H1 (cell line): ENCODE results near the gene CASS4. TPM values are rescaled to one million over a fixed set of nuclear protein-coding genes. Genes with fewer than 3 reads are reported as not detected.

Source experiments
- CREB1 ChIP-seq: IDR thresholded peaks from 2 replicates; pipeline ENCODE4 v1.6.1; 2012; ENCODE audit warnings: inconsistent platforms
- JUND ChIP-seq: IDR thresholded peaks from 2 replicates; pipeline ENCODE4 v1.6.1; 2011; ENCODE audit warnings: mild to moderate bottlenecking, improper control_type of control experiment, low read length
- MAFK ChIP-seq: IDR thresholded peaks from 2 replicates; pipeline ENCODE4 v1.6.1; 2012; ENCODE audit warnings: low read depth, mild to moderate bottlenecking, improper control_type of control experiment, low read length
- polyA plus RNA-seq, 7 experiments: library from polyadenylated mRNA; depleted of rRNA in 3 of 7; stranded (reverse) in 5 of 7; unstranded in 2 of 7; fragments of >200 nt in 5 of 7; fragments of 200-250 nt in 2 of 7; gene quantifications; 1 replicate in 5 of 7; 2 replicates in 1 of 7; 4 replicates in 1 of 7; pipeline versions ENCODE4 v1.2.1 to v1.2.3, GENCODE V29; 2011 to 2013; ENCODE audit warnings: missing spikeins in 2 of 7, mixed read lengths in 2 of 7
- total RNA-seq: library from RNA; stranded (reverse); fragmentation: NEBNext Ultra II Directional; extraction: Animal tissue kit (Norgen Biotek cat#: 25700); gene quantifications from 2 replicates; pipeline ENCODE4 v1.2.1, GENCODE V29; 2021
- TF ChIP-seq, protein P1 (sequence below), 3 experiments: IDR thresholded peaks; 1 replicate in 2 of 3; 2 replicates in 1 of 3; pipeline versions ENCODE4 v1.5.1 to v1.6.1; 2011; ENCODE audit warnings: low read length in 3 of 3, mild to moderate bottlenecking in 3 of 3, inconsistent platforms in 2 of 3, low read depth in 1 of 3, moderate library complexity in 1 of 3; ENCODE audit not compliant: insufficient read depth in 1 of 3; ENCODE audit errors: control extremely low read depth in 1 of 3

Gene CASS4
- total and polyA plus RNA-seq, 2 of the 8 experiments (the other 6 are each of a cell fraction or from before 2014, with no cell fraction given), result not detected

DNA sequence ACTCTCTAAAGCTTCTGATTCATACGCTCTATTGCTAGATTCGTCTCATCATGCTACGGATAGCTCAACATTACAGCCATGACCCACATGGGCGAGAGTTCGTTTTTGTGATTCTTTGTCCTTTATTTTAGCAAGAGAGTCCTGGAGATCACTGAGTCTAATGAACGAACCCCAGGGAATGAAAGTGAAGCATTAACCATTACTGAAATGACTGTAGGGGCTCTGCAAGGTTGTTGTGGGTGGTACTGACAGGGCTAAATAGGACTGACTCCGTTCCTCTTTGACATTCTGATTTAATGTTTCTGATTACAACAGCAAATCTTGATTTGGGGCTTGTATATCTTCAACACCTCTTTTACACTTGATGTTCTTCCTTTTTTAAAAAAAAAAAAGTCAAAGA lies 42.7 kb downstream of the CASS4 start (continued):
- TF ChIP-seq MAFK, result no peak
- TF ChIP-seq CREB1, result no peak
- no peak for TF ChIP-seq JUND
- TF ChIP-seq, protein P1, sequence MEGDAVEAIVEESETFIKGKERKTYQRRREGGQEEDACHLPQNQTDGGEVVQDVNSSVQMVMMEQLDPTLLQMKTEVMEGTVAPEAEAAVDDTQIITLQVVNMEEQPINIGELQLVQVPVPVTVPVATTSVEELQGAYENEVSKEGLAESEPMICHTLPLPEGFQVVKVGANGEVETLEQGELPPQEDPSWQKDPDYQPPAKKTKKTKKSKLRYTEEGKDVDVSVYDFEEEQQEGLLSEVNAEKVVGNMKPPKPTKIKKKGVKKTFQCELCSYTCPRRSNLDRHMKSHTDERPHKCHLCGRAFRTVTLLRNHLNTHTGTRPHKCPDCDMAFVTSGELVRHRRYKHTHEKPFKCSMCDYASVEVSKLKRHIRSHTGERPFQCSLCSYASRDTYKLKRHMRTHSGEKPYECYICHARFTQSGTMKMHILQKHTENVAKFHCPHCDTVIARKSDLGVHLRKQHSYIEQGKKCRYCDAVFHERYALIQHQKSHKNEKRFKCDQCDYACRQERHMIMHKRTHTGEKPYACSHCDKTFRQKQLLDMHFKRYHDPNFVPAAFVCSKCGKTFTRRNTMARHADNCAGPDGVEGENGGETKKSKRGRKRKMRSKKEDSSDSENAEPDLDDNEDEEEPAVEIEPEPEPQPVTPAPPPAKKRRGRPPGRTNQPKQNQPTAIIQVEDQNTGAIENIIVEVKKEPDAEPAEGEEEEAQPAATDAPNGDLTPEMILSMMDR (IDR thresholded peaks at IDR 0.05; ENCODE audit: control extremely low read depth in 1 of 3, insufficient read depth in 1 of 3, low read depth in 1 of 3, low read length in 3 of 3), result no peak
